Parathyroid adenoma (tissue), 2 donors: ENCODE data around the gene RPS6KA5.

Experiments
- H2AFZ ChIP-seq: fragments of 300-600 bp; sonication (generic); one replicate; pipeline ENCODE4 v1.7.0; 2017; ENCODE audit warnings: antibody characterized with exemption, mild to moderate bottlenecking
- H3K27ac ChIP-seq: fragments of 300-600 bp; sonication (generic); one replicate; pipeline ENCODE4 v1.7.0; 2017
- H3K27me3 ChIP-seq: fragments of 300-600 bp; sonication (generic); one replicate; pipeline ENCODE4 v1.7.0; 2017; ENCODE audit warnings: low read length; ENCODE audit not compliant: control insufficient read depth, insufficient read depth
- H3K36me3 ChIP-seq: fragments of 300-600 bp; sonication (generic); one replicate; pipeline ENCODE4 v1.7.0; 2017; ENCODE audit warnings: low read length; ENCODE audit not compliant: control insufficient read depth, insufficient read depth
- H3K4me1 ChIP-seq: fragments of 300-600 bp; sonication (generic); one replicate; pipeline ENCODE4 v1.7.0; 2017; ENCODE audit warnings: control low read depth
- H3K4me2 ChIP-seq: fragments of 300-600 bp; sonication (generic); one replicate; pipeline ENCODE4 v1.7.0; 2017; ENCODE audit warnings: low read length
- H3K4me3 ChIP-seq: fragments of 300-600 bp; sonication (generic); one replicate; pipeline ENCODE4 v1.7.0; 2017; ENCODE audit warnings: low read depth, low read length
- H3K79me2 ChIP-seq: fragments of 300-600 bp; sonication (generic); one replicate; pipeline ENCODE4 v1.7.0; 2017; ENCODE audit warnings: control low read depth
- H3K9ac ChIP-seq: fragments of 300-600 bp; sonication (generic); one replicate; pipeline ENCODE4 v1.7.0; 2017; ENCODE audit warnings: mild to moderate bottlenecking
- H3K9me3 ChIP-seq: fragments of 300-600 bp; sonication (generic); one replicate; pipeline ENCODE4 v1.7.0; 2017; ENCODE audit warnings: low read length; ENCODE audit not compliant: control insufficient read depth
- TF ChIP-seq, protein P1 (sequence below): fragments of 300-600 bp; sonication (generic); IDR thresholded peaks from one replicate; pipeline ENCODE4 v1.7.0; 2017; ENCODE audit warnings: antibody characterized with exemption, mild to moderate bottlenecking
- donor health status: primary hyperparathyroidism.

RPS6KA5 gene

DNA sequence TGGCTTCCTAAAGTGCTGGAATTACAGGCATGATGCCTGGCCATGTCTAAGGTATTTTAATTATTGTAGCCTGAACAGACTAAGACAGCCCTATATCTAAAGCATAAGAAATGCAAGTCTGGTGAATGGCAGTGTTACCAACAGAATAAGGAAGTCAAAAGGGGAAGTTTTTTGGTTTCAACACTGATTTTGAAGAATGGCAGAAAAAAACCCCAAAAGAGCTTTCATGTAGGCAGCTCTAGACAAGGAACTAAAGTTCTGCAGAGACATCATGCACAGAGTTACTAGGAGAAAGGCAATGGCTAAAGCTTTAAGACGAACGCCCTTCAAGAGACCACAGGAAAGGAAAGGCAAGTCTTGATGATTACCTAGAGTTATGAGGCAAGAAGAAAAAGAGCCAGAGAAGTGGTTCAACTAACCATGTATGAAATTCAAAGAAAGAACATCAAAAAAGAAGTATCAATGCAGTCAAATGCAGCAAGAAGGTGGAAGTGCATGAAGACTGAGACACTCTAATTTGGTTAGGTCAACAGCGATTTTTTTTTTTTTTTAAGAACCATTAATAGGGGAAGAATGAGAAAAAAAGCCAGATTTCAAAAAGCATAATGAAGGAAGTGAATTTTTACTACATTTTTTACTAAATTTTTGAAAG lies 50.8 kb downstream of the RPS6KA5 start:
- Histone ChIP-seq H3K4me1 (no peaks in the 10 kb centered on the region), H3K79me2 (no peaks in the 10 kb centered on the region), H2AFZ (no peak overlapping the region), H3K4me2 (no peak overlapping the region), H3K4me3 (no peak overlapping the region), H3K36me3 (no peaks in the 10 kb centered on the region), H3K9ac (no peak overlapping the region), H3K27me3 (no peaks in the 10 kb centered on the region), H3K9me3 (no peaks in the 10 kb centered on the region), H3K27ac (no peak overlapping the region)
- TF ChIP-seq, protein P1, sequence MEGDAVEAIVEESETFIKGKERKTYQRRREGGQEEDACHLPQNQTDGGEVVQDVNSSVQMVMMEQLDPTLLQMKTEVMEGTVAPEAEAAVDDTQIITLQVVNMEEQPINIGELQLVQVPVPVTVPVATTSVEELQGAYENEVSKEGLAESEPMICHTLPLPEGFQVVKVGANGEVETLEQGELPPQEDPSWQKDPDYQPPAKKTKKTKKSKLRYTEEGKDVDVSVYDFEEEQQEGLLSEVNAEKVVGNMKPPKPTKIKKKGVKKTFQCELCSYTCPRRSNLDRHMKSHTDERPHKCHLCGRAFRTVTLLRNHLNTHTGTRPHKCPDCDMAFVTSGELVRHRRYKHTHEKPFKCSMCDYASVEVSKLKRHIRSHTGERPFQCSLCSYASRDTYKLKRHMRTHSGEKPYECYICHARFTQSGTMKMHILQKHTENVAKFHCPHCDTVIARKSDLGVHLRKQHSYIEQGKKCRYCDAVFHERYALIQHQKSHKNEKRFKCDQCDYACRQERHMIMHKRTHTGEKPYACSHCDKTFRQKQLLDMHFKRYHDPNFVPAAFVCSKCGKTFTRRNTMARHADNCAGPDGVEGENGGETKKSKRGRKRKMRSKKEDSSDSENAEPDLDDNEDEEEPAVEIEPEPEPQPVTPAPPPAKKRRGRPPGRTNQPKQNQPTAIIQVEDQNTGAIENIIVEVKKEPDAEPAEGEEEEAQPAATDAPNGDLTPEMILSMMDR = no peak

DNA sequence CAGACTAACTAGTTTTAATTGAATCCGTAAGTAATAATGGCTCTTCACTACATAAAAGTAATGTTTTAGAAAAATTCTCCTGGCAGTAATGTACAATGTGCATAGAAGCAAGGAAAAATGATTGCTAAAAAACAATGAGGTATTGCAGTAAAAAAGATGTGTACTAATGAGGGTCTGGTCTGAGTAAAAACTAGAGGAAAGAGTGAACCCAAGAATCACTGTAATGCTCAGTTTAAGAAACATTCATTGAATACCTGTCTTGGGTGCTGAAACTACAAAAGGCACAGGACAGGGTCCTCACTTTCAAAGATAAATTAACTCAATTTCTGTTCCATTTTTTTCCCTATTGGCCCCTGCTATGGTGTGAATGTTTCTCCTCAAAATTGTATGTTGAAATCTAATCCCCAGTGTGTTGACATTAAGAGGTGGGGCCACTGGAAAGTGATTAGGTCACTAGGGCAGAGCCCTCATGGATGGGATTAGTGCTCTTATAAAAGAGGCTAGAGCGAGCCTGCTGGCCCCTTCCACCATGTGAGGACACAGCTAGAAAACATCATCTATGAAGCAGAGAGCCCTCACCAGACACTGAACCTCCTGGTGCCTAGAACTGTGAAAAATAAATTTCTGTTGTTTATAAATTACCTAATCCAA lies 51.6 kb downstream of the RPS6KA5 start:
- Histone ChIP-seq H3K4me1 (no peaks in the 10 kb centered on the region), H3K27ac (no peak overlapping the region), H3K79me2 (no peaks in the 10 kb centered on the region)

DNA sequence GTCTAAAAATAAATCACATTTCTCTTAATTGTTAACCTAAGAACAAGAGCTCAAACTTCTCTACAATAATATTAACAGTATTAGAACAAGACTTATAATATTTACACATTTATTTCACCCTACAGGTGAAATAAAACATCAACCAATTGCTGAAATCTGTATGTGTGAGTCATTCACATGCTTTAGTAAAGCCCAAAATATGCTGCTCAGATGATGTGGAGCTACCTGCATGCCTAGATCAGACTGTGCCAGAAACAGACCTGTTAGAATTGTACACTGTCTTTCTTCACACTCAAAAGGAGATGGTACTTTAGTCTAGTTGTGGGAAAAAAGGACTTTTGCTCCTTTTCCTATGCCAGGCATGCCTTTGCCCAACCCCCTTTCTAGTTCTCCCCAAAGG lies 54.7 kb downstream of the RPS6KA5 start:
- Histone ChIP-seq H3K27me3 (no peaks in the 10 kb centered on the region), H3K27ac (no peak overlapping the region), H3K4me2 (no peak overlapping the region), H3K9me3 (no peaks in the 10 kb centered on the region), H3K36me3 (no peaks in the 10 kb centered on the region), H3K79me2 (no peaks in the 10 kb centered on the region), H3K9ac (no peak overlapping the region), H2AFZ (no peak overlapping the region), H3K4me3 (no peak overlapping the region), H3K4me1 (no peaks in the 10 kb centered on the region)
- TF ChIP-seq, protein P1 = no peak

More for the DNA sequence above, 51.6 kb downstream of the RPS6KA5 start:
- H2AFZ ChIP-seq = no peak overlapping the region
- no peak overlapping the region for H3K4me2 ChIP-seq
- H3K9ac ChIP-seq = no peak overlapping the region
- H3K9me3 ChIP-seq = no peaks in the 10 kb centered on the region
- H3K4me3 ChIP-seq = no peak overlapping the region
- no peaks in the 10 kb centered on the region for H3K36me3 ChIP-seq
- TF ChIP-seq, protein P1 = no peak
- no peaks in the 10 kb centered on the region for H3K27me3 ChIP-seq

DNA sequence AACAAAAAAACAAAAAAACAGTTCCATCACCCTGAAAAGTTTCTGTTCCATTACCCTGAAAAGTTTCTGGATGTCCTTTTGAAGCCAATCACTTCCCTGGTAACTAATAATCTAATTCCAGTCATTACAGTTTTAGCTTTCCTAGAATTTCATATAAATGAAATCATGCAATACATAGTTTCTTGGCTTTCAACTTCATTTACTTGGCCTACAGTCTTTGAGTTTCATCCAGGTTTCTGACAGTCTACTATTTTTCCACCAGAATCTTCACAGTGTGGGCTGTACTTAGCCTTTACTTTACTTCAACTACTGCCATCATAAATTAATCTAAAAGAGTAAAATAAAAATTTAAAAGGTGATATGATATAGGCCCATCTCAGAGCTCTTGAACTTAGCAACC lies 55.5 kb downstream of the RPS6KA5 start:
- Histone ChIP-seq H3K27me3 (no peaks in the 10 kb centered on the region), H3K36me3 (no peaks in the 10 kb centered on the region), H3K4me1 (no peaks in the 10 kb centered on the region), H3K9me3 (no peaks in the 10 kb centered on the region), H3K9ac (no peak overlapping the region), H3K4me2 (no peak overlapping the region), H2AFZ (no peak overlapping the region), H3K4me3 (no peak overlapping the region), H3K27ac (no peak overlapping the region), H3K79me2 (no peaks in the 10 kb centered on the region)
- TF ChIP-seq, protein P1 = no peak

DNA sequence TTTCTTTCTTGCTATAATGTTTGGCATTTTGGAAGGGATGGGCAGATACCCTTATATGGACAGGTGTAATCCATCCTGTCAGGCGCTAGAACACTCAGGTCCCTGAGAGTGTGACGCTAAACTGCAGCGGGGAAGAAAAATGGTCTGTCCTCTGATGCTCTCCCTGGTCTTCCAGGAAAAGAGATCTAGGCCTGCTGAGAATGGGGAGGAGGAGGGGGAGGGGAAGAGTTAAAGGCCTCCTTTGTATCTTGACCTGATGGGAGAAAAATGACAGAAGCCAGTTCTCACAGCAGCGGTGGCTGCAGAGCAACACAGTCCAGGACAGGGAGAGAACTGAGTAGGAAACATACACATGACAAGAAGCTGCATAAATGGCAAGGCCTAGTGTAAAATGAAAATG lies 61.1 kb downstream of the RPS6KA5 start:
- H3K4me2 ChIP-seq = no peak overlapping the region
- TF ChIP-seq, protein P1 = no peak
- no peaks in the 10 kb centered on the region for H3K36me3 ChIP-seq
- no peak overlapping the region for H3K27ac ChIP-seq
- H2AFZ ChIP-seq = no peak overlapping the region
- no peaks in the 10 kb centered on the region for H3K9me3 ChIP-seq
- H3K9ac ChIP-seq = no peak overlapping the region
- no peaks in the 10 kb centered on the region for H3K79me2 ChIP-seq
- H3K27me3 ChIP-seq = no peaks in the 10 kb centered on the region
- H3K4me1 ChIP-seq = no peaks in the 10 kb centered on the region
- no peak overlapping the region for H3K4me3 ChIP-seq
